ENCODE data around the gene SVIL.

Gene SVIL

GRCh38 chr10:29658984-29659965 is 24.5 kb upstream of the SVIL start:
- in situ Hi-C loops (cut with HindIII; ENCODE audit: low pct_unique_long_range_greater_than_20kb, low sequenced_read_pairs): no loop called here
- no peak for TF ChIP-seq JUND (IDR thresholded peaks at IDR 0.05; ENCODE audit: low read depth)
- peak in 1 of 2 experiments; percentile 57 for DNase-seq (ENCODE audit: low read depth in 1 of 2, low spot score in 1 of 2)

GRCh38 chr10:29657719-29658274 is 23.0 kb upstream of the SVIL start:
- TF ChIP-seq JUND (IDR thresholded peaks at IDR 0.05; ENCODE audit: low read depth): no peak
- DNase-seq (ENCODE audit: low read depth in 1 of 2, low spot score in 1 of 2): no peak
- in situ Hi-C loops (cut with HindIII; ENCODE audit: low pct_unique_long_range_greater_than_20kb, low sequenced_read_pairs): no loop called here

GRCh38 chr10:29656451-29656992 is 21.8 kb upstream of the SVIL start:
- TF ChIP-seq JUND (IDR thresholded peaks at IDR 0.05; ENCODE audit: low read depth): no peak
- in situ Hi-C loops (cut with HindIII; ENCODE audit: low pct_unique_long_range_greater_than_20kb, low sequenced_read_pairs): no loop called here

GRCh38 chr10:29652192-29652591 is 17.4 kb upstream of the SVIL start:
- in situ Hi-C loops (cut with HindIII; ENCODE audit: low pct_unique_long_range_greater_than_20kb, low sequenced_read_pairs): no loop called here
- TF ChIP-seq JUND (IDR thresholded peaks at IDR 0.05; ENCODE audit: low read depth): no peak
- no peak for DNase-seq (ENCODE audit: low read depth in 1 of 2, low spot score in 1 of 2)

More at GRCh38 chr10:29656451-29656992, 21.8 kb upstream of the SVIL start:
- no peak for DNase-seq (ENCODE audit: low read depth in 1 of 2, low spot score in 1 of 2)

- TF ChIP-seq JUND (IDR thresholded peaks at IDR 0.05; ENCODE audit: low read depth): no peak
- no peak for DNase-seq (ENCODE audit: low read depth in 1 of 2, low spot score in 1 of 2)
- in situ Hi-C loops (cut with HindIII; ENCODE audit: low pct_unique_long_range_greater_than_20kb, low sequenced_read_pairs): no loop called here
Observed at GRCh38 chr10:29651767-29652166, 17.0 kb upstream of the SVIL start.

GRCh38 chr10:29650552-29650944 is 15.8 kb upstream of the SVIL start:
- DNase-seq (ENCODE audit: low read depth in 1 of 2, low spot score in 1 of 2): no peak
- no peak for TF ChIP-seq JUND (IDR thresholded peaks at IDR 0.05; ENCODE audit: low read depth)
- in situ Hi-C loops (cut with HindIII; ENCODE audit: low pct_unique_long_range_greater_than_20kb, low sequenced_read_pairs): no loop called here

- in situ Hi-C loops (cut with HindIII; ENCODE audit: low pct_unique_long_range_greater_than_20kb, low sequenced_read_pairs): no loop called here
- no peak for DNase-seq (ENCODE audit: low read depth in 1 of 2, low spot score in 1 of 2)
- TF ChIP-seq JUND (IDR thresholded peaks at IDR 0.05; ENCODE audit: low read depth): no peak
Observed at GRCh38 chr10:29649561-29650551, 15.1 kb upstream of the SVIL start.

GRCh38 chr10:29648983-29649268 is 14.2 kb upstream of the SVIL start:
- TF ChIP-seq JUND (IDR thresholded peaks at IDR 0.05; ENCODE audit: low read depth): no peak
- DNase-seq (ENCODE audit: low read depth in 1 of 2, low spot score in 1 of 2): no peak
- in situ Hi-C loops (cut with HindIII; ENCODE audit: low pct_unique_long_range_greater_than_20kb, low sequenced_read_pairs): no loop called here

- TF ChIP-seq JUND (IDR thresholded peaks at IDR 0.05; ENCODE audit: low read depth): no peak
- DNase-seq (ENCODE audit: low read depth in 1 of 2, low spot score in 1 of 2): no peak
- in situ Hi-C loops (cut with HindIII; ENCODE audit: low pct_unique_long_range_greater_than_20kb, low sequenced_read_pairs): no loop called here
Observed at GRCh38 chr10:29648114-29648982, 13.6 kb upstream of the SVIL start.

GRCh38 chr10:29647478-29647877 is 12.7 kb upstream of the SVIL start:
- DNase-seq (ENCODE audit: low read depth in 1 of 2, low spot score in 1 of 2): no peak
- in situ Hi-C loops (cut with HindIII; ENCODE audit: low pct_unique_long_range_greater_than_20kb, low sequenced_read_pairs): no loop called here
- no peak for TF ChIP-seq JUND (IDR thresholded peaks at IDR 0.05; ENCODE audit: low read depth)

GRCh38 chr10:29646960-29647461 is 12.2 kb upstream of the SVIL start:
- TF ChIP-seq JUND (IDR thresholded peaks at IDR 0.05; ENCODE audit: low read depth): no peak
- DNase-seq (ENCODE audit: low read depth in 1 of 2, low spot score in 1 of 2): no peak
- in situ Hi-C loops (cut with HindIII; ENCODE audit: low pct_unique_long_range_greater_than_20kb, low sequenced_read_pairs): no loop called here
